Neutrophil (primary cell): ENCODE data around the gene DNTTIP2.
A peak's percentile ranks its signal among the peaks of the same experiment; 100 is the strongest.

Experiments used
- H3K27ac ChIP-seq: fragments of 200-600 bp; sonication (generic); 2 replicates; pipeline ENCODE4 v1.5.1; 2016; ENCODE audit warnings: mild to moderate bottlenecking, moderate library complexity
- H3K27me3 ChIP-seq: fragments of 200-600 bp; sonication (generic); 2 replicates; pipeline ENCODE4 v1.6.0; 2016; ENCODE audit warnings: mild to moderate bottlenecking
- H3K36me3 ChIP-seq: fragments of 200-600 bp; sonication (generic); 2 replicates; pipeline ENCODE4 v1.5.1; 2017
- H3K4me1 ChIP-seq, 2 experiments: fragments of 200-600 bp in 1 of 2; sonication (generic) in 1 of 2; 1 replicate in 1 of 2; 2 replicates in 1 of 2; pipeline versions ENCODE4 v1.5.1 to v1.6.1; 2013 to 2016; ENCODE audit warnings: low read depth in 1 of 2, low read length in 1 of 2, mild to moderate bottlenecking in 1 of 2, moderate library complexity in 1 of 2; ENCODE audit not compliant: control insufficient read depth in 1 of 2, insufficient read depth in 1 of 2
- H3K4me3 ChIP-seq, 2 experiments: fragments of 200-600 bp in 1 of 2; sonication (generic) in 1 of 2; 1 replicate in 1 of 2; 2 replicates in 1 of 2; pipeline ENCODE4 v1.5.1; 2013 to 2016; ENCODE audit warnings: low read depth in 1 of 2, low read length in 1 of 2, mild to moderate bottlenecking in 1 of 2, moderate library complexity in 1 of 2
- H3K9me3 ChIP-seq: fragments of 200-600 bp; sonication (generic); 2 replicates; pipeline ENCODE4 v1.5.1; 2016
- CTCF ChIP-seq: fragments of 200-600 bp; sonication (generic); IDR thresholded peaks from 2 replicates; pipeline ENCODE4 v1.5.1; 2016; ENCODE audit warnings: antibody characterized with exemption

DNTTIP2 gene

DNA sequence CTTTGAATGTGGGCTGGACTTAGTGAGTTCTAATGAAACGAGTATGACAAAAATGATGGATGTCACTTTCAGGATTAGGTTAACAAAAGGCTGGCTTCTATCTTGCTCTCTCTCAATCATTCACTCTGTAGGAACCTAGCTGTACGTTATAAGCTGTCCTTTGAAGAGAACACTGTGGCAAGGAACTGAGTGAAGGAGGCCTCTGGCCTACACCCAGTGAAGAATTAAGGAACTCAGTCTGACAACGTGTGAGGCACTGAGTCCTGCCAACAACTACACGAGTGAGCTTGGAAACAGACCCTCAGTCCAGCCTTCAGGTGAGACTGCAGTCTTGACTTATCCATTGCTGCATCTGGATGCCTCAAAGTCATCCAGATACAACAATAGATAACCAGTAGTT, 3.3 kb upstream of the DNTTIP2 start:
- peaks cover 17% of the 10 kb centered on the region in 2 experiments for H3K4me1 ChIP-seq
- no peak overlapping the region for H3K4me3 ChIP-seq
- H3K27ac ChIP-seq: no peak overlapping the region
- H3K27me3 ChIP-seq: no peaks in the 10 kb centered on the region
- H3K9me3 ChIP-seq: no peaks in the 10 kb centered on the region
- H3K36me3 ChIP-seq: peaks cover 27% of the 10 kb centered on the region
- TF ChIP-seq CTCF: no peak

DNA sequence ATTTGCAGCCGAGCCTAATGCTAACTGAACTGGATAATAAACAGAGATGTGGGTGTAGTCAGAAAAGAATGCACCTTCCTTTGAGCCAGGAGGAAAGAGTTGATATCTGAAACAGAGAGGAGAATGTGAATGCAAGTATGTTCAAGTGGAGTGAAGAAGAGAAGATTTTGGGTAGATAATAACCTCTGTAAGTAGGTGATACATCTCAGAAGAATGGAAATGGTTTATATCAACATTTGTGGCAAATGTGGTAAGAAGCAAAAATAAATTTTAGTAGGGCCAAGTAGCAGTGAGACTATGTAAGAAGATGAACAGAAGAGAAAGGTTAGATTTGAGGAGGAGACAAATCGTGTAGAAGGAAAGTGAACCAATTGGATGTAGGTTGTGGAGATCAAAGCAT, 1.7 kb upstream of the DNTTIP2 start:
- H3K36me3 ChIP-seq: peaks cover 24% of the 10 kb centered on the region
- peaks cover 17 to 23% of the 10 kb centered on the region in 2 experiments for H3K4me1 ChIP-seq
- no peaks in the 10 kb centered on the region for H3K9me3 ChIP-seq
- no peak for TF ChIP-seq CTCF
- no peak overlapping the region for H3K27ac ChIP-seq
- H3K4me3 ChIP-seq: no peak overlapping the region
- no peaks in the 10 kb centered on the region for H3K27me3 ChIP-seq

DNA sequence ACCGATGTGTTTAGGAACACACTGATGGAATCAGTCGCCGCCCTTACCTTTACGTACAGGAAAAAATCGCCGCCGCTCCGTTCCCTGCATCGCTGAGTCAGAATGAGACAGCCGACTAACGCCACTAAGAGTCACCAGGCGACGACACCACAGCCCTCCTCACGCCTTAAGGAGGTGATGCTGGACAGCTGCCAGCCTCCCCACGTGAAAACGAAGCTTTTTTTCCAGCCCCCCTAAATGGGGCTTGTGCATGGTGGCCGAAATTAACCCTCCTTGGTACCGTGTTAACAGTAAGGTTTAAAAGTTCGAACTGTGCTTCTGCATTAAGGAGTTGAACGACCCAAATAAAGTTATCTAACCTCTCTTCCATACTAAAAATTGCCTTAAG, 511 bp downstream of the DNTTIP2 start:
- H3K27ac ChIP-seq: peak overlapping the region; percentile 88
- no peak for TF ChIP-seq CTCF
- peaks cover 38% of the 10 kb centered on the region for H3K36me3 ChIP-seq
- peak overlapping the region; percentile 72 to 95 for H3K4me3 ChIP-seq
- no peaks in the 10 kb centered on the region for H3K27me3 ChIP-seq
- H3K9me3 ChIP-seq: no peaks in the 10 kb centered on the region
- peaks cover 17 to 23% of the 10 kb centered on the region in 2 experiments for H3K4me1 ChIP-seq

GRCh38 chr1:93877529-93877928, 1.5 kb downstream of the DNTTIP2 start:
- Histone ChIP-seq H3K4me1 (peaks cover 17 to 23% of the 10 kb centered on the region in 2 experiments), H3K9me3 (no peaks in the 10 kb centered on the region), H3K36me3 (peaks cover 36% of the 10 kb centered on the region), H3K27me3 (no peaks in the 10 kb centered on the region), H3K27ac (peak overlapping the region; percentile 88), H3K4me3 (peak overlapping the region in 1 of 2 experiments; percentile 72)
- TF ChIP-seq CTCF: no peak

GRCh38 chr1:93876244-93876643, 2.8 kb downstream of the DNTTIP2 start:
- Histone ChIP-seq H3K9me3 (no peaks in the 10 kb centered on the region), H3K4me1 (peaks cover 17 to 23% of the 10 kb centered on the region in 2 experiments), H3K27ac (peak overlapping the region; percentile 88), H3K4me3 (no peak overlapping the region), H3K27me3 (no peaks in the 10 kb centered on the region), H3K36me3 (peaks cover 45% of the 10 kb centered on the region)
- TF ChIP-seq CTCF: no peak
